Measurements from ENCODE around the gene GART.

Gene GART

GRCh38 chr21:33537212-33537611 is 4.7 kb downstream of the GART start:
- no peak for TF ChIP-seq CTCF (conservative IDR thresholded peaks at IDR 0.05; ENCODE audit: low read depth, low read length)
- no peak for DNase-seq (ENCODE audit: low read depth)
- H3K4me3 ChIP-seq (ENCODE audit: low read length) = no peak overlapping the region

- DNase-seq (ENCODE audit: low read depth) = no peak
- no peak for TF ChIP-seq CTCF (conservative IDR thresholded peaks at IDR 0.05; ENCODE audit: low read depth, low read length)
- no peak overlapping the region for H3K4me3 ChIP-seq (ENCODE audit: low read length)
Observed at GRCh38 chr21:33531007-33531406, 10.9 kb downstream of the GART start.

GRCh38 chr21:33522953-33523349 is 19.0 kb downstream of the GART start:
- DNase-seq (ENCODE audit: low read depth) = no peak
- no peak for TF ChIP-seq CTCF (conservative IDR thresholded peaks at IDR 0.05; ENCODE audit: low read depth, low read length)
- no peak overlapping the region for H3K4me3 ChIP-seq (ENCODE audit: low read length)

GRCh38 chr21:33522297-33522952 is 19.5 kb downstream of the GART start:
- TF ChIP-seq CTCF (conservative IDR thresholded peaks at IDR 0.05; ENCODE audit: low read depth, low read length) = no peak
- H3K4me3 ChIP-seq (ENCODE audit: low read length) = no peak overlapping the region
- no peak for DNase-seq (ENCODE audit: low read depth)

- H3K4me3 ChIP-seq (ENCODE audit: low read length) = no peak overlapping the region
- DNase-seq (ENCODE audit: low read depth) = no peak
- no peak for TF ChIP-seq CTCF (conservative IDR thresholded peaks at IDR 0.05; ENCODE audit: low read depth, low read length)
Observed at GRCh38 chr21:33518899-33519298, 23.0 kb downstream of the GART start.

- no peak for DNase-seq (ENCODE audit: low read depth)
- no peak for TF ChIP-seq CTCF (conservative IDR thresholded peaks at IDR 0.05; ENCODE audit: low read depth, low read length)
- H3K4me3 ChIP-seq (ENCODE audit: low read length) = no peak overlapping the region
Observed at GRCh38 chr21:33514229-33514628, 27.7 kb downstream of the GART start.

- no peak for DNase-seq (ENCODE audit: low read depth)
- TF ChIP-seq CTCF (conservative IDR thresholded peaks at IDR 0.05; ENCODE audit: low read depth, low read length) = no peak
Observed at GRCh38 chr21:33512481-33512880, 29.4 kb downstream of the GART start.

More at GRCh38 chr21:33512481-33512880, 29.4 kb downstream of the GART start:
- H3K4me3 ChIP-seq (ENCODE audit: low read length) = no peak overlapping the region

Data from retinal pigment epithelial cell (primary cell).